Measurements from ENCODE around the gene PSMG4. TPM values are rescaled to one million over a fixed set of nuclear protein-coding genes. Genes with fewer than 3 reads are reported as not detected.

PSMG4 gene
- total and polyA plus RNA-seq, 10 of the 15 experiments (the other 5 are each of a cell fraction or from before 2014, with no cell fraction given) = 7.1 to 62.6 (median 29.8) TPM

DNA sequence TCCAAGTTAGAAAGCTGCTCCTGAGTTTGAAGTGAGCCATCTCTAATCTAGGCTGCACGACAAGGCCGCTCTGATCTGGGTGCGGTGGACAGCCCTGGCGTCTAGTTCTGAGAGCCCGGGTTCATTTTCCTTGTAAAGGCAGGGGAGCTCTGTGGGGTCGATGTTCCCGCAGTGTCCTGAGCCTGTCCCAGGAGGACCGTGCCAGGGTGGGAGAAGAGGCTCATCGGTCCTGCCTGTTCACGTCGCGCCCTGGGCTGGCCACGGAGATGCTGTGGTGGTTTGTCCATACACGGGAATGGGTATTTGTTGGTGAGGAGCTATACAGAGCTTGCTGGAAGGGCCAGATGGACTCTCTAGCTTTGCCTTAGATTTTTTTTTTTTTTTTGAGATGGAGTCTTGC, 27.0 kb downstream of the PSMG4 start (continued):
- TF ChIP-seq YBX1 (IDR thresholded peaks at IDR 0.05) (no peak), SRF (IDR thresholded peaks at IDR 0.05; ENCODE audit: low read depth in 2 of 2, low read length in 2 of 2) (no peak), IKZF2 (IDR thresholded peaks at IDR 0.05) (no peak), ETV6 (conservative IDR thresholded peaks at IDR 0.05 in 1 of 2, IDR thresholded peaks at IDR 0.05 in 1 of 2; ENCODE audit: borderline replicate concordance in 1 of 2, low read depth in 1 of 2) (no peak), CHD2 (IDR thresholded peaks at IDR 0.05; ENCODE audit: borderline replicate concordance, low read depth, low read length) (no peak)
- TF ChIP-seq, protein P1, sequence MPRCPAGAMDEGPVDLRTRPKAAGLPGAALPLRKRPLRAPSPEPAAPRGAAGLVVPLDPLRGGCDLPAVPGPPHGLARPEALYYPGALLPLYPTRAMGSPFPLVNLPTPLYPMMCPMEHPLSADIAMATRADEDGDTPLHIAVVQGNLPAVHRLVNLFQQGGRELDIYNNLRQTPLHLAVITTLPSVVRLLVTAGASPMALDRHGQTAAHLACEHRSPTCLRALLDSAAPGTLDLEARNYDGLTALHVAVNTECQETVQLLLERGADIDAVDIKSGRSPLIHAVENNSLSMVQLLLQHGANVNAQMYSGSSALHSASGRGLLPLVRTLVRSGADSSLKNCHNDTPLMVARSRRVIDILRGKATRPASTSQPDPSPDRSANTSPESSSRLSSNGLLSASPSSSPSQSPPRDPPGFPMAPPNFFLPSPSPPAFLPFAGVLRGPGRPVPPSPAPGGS (IDR thresholded peaks at IDR 0.05; ENCODE audit: borderline replicate concordance, insufficient read depth, low read depth, low read length, poor library complexity, severe bottlenecking) = no peak
- TF ChIP-seq, protein P2, sequence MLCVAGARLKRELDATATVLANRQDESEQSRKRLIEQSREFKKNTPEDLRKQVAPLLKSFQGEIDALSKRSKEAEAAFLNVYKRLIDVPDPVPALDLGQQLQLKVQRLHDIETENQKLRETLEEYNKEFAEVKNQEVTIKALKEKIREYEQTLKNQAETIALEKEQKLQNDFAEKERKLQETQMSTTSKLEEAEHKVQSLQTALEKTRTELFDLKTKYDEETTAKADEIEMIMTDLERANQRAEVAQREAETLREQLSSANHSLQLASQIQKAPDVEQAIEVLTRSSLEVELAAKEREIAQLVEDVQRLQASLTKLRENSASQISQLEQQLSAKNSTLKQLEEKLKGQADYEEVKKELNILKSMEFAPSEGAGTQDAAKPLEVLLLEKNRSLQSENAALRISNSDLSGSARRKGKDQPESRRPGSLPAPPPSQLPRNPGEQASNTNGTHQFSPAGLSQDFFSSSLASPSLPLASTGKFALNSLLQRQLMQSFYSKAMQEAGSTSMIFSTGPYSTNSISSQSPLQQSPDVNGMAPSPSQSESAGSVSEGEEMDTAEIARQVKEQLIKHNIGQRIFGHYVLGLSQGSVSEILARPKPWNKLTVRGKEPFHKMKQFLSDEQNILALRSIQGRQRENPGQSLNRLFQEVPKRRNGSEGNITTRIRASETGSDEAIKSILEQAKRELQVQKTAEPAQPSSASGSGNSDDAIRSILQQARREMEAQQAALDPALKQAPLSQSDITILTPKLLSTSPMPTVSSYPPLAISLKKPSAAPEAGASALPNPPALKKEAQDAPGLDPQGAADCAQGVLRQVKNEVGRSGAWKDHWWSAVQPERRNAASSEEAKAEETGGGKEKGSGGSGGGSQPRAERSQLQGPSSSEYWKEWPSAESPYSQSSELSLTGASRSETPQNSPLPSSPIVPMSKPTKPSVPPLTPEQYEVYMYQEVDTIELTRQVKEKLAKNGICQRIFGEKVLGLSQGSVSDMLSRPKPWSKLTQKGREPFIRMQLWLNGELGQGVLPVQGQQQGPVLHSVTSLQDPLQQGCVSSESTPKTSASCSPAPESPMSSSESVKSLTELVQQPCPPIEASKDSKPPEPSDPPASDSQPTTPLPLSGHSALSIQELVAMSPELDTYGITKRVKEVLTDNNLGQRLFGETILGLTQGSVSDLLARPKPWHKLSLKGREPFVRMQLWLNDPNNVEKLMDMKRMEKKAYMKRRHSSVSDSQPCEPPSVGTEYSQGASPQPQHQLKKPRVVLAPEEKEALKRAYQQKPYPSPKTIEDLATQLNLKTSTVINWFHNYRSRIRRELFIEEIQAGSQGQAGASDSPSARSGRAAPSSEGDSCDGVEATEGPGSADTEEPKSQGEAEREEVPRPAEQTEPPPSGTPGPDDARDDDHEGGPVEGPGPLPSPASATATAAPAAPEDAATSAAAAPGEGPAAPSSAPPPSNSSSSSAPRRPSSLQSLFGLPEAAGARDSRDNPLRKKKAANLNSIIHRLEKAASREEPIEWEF (IDR thresholded peaks at IDR 0.05; ENCODE audit: insufficient replicate concordance, low read depth, low read length) = no peak

Data from GM12878 (cell line).